GM12865 (cell line): ENCODE data around the gene FRMD4A.
"Not testable (repeated sequence)": the region's sequence is repeated elsewhere in the genome, so short reads cannot be mapped to it uniquely, and the experiment has no call there.

Source experiments
- DNase-seq: peaks from one replicate; pipeline ENCODE4 v3.0.0; 2010; ENCODE audit warnings: low read depth
- H3K4me3 ChIP-seq: 2 replicates; pipeline ENCODE4 v1.5.1; 2011; ENCODE audit warnings: mild to moderate bottlenecking, low read depth, low read length, control low read depth
- TF ChIP-seq, protein P1 (sequence below): IDR thresholded peaks from 2 replicates; pipeline ENCODE4 v1.5.1; 2011; ENCODE audit warnings: low read length, control low read depth, low read depth, inconsistent platforms; ENCODE audit not compliant: insufficient read depth; ENCODE audit errors: missing control alignments

Gene FRMD4A

DNA sequence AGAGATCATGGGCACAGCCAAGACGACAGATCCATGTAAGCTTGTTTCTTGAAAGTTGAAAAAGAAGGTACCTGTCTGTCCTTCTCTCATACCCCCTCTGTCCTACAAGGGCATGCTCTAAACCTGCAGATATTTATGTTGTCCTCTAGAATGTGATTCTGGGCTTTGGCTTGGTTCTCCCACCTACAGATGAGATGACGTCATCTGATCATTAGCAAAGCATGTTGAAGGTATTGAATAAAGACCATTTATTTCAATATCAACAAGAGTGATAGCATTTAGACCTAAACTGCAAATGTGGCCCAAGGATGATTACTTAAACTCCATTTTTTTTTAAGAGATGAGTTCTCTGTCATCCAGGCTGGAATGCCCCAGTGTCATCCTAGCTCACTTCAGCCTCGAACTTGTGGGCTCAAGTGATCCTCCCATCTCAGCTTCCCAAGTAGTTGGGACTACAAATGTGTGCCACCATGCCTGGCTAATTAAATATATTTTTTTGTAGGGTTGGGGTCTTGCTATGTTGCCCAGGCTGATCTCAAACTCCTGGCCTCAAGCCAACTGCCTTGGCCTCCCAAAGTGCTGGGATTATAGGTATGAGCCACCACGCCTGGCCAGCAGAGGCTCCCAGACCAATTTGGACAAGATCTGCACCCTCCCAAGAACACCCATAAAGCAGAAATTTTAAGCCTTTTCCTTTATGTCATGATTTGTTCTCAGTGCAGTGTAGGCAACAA is 559.8 kb downstream of the FRMD4A start:
- no peak for DNase-seq
- no peak overlapping the region for H3K4me3 ChIP-seq
- TF ChIP-seq, protein P1, sequence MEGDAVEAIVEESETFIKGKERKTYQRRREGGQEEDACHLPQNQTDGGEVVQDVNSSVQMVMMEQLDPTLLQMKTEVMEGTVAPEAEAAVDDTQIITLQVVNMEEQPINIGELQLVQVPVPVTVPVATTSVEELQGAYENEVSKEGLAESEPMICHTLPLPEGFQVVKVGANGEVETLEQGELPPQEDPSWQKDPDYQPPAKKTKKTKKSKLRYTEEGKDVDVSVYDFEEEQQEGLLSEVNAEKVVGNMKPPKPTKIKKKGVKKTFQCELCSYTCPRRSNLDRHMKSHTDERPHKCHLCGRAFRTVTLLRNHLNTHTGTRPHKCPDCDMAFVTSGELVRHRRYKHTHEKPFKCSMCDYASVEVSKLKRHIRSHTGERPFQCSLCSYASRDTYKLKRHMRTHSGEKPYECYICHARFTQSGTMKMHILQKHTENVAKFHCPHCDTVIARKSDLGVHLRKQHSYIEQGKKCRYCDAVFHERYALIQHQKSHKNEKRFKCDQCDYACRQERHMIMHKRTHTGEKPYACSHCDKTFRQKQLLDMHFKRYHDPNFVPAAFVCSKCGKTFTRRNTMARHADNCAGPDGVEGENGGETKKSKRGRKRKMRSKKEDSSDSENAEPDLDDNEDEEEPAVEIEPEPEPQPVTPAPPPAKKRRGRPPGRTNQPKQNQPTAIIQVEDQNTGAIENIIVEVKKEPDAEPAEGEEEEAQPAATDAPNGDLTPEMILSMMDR, result no peak

DNA sequence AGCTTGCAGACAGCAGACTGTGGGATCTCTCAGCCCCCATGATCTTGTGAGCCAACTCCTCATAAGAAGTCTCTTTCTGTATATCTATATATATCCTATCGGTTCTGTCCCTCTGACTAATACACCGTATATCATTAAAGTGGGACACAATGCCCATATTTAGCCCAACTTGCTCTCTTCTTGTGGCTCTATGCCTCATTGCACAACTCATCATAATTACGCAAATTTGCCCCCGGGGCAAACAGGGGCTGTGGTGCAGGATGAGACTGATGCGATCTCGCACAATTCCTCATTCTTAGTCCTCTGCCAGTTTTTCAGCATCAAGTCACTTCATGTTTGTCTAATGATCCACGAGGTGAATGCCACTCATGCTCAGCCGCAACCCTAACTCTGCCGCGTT is 560.8 kb downstream of the FRMD4A start:
- H3K4me3 ChIP-seq, result no peak overlapping the region
- DNase-seq, result peak; percentile 58
- TF ChIP-seq, protein P1, result no peak

DNA sequence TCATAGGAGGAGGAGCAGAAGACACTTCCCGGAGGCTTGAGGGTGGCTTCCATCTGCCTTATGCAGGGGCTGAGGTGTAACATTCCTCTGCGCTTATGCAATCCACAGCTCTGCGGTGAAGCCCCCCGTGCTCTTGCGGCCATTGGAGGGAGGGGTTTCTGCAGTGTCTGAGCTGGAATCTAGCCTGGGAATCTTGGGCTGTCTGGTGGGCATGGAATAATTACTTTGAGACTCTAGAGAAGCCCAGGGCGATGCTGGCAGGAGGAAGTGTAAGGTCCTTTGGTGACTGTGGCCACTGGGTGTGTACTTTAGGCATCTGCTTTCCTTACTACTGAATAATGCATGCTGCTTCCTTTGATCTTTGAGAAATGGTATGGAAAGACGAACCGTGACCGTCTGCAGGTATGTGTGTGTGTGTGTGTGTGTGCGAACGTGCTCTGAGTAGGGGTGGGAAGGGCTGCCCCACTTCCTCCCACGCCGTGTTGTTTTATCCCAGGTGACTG is 563.0 kb downstream of the FRMD4A start:
- no peak overlapping the region for H3K4me3 ChIP-seq
- TF ChIP-seq, protein P1, result no peak
- DNase-seq, result no peak

DNA sequence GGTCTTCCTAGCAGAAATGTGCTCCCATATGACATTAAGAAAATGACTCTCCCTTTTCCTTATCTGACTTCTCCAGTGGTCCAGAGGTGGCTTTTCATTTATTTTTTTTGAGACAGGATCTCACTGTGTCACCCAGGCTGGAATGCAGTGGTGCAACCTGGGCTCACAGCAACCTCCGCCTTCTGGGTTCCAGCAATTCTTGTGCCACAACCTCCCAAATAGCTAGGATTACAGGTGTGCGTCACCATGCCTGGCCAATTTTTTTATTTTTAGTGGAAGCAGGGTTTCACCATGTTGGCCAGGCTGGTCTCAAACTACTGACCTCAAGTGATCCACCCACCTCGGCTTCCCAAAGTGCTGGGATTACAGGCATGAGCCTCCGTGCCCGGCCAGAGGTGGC is 563.6 kb downstream of the FRMD4A start:
- not testable (repeated sequence) for DNase-seq

DNA sequence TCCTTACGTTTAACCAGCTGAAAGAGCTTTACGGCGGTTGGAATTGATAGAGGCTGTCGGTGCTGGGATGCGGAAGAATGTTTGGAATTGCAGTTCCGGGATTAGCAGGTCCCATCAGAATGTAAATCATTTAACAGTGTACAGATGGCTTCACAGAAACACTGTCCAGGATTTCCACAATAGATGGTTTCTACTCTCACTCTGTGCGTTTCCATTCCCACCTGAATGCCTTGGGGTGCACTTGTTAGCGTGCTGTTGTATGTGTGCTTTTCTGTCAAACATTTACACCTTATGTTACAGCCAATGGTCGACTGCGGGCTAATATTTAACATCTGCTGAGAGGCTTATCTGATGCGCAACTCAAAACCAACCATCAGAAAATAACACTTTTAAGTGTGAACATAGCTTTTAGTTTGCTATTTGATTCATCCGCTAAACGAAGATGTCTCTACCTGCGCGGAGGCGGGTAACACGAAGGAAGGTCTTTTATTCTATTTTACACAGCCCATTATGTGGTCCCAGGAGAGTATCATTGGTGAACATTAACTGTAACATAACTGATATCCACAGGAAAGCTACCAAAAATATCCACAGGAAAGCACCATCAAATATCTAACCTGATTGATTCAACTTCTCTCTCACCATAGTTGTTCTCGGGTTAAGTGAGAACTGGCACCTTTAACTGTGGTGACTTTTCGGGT is 564.9 kb downstream of the FRMD4A start:
- no peak overlapping the region for H3K4me3 ChIP-seq
- DNase-seq, result no peak
- TF ChIP-seq, protein P1, result no peak

More for the DNA sequence above, 563.6 kb downstream of the FRMD4A start:
- H3K4me3 ChIP-seq, result not testable (repeated sequence)

DNA sequence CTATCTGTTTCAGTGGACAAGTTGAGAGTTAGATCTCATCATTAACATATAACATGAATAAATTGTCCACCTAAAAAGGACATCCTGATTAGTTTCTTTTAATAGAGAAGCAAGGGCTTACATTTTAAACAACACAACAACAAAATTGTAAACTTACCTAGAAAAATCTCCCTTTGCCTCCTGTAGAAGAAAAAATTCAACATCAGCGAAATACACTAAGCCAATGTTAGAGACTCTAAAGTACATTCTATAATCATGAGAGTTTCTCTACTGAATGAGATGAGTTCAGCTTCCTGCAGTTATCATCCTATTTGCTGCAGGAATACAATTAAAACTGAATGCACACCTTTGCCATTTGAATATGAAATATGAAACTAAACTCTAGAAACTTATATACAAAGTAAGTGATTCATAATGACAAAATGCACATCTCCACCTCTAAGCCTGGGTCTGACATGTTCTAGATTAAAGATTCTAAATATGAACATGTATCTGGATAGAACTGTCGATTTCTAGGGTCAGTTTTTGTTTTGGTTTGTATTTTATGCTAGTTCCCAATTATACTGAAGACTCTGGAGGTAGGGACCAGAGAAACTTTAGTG is 569.1 kb downstream of the FRMD4A start:
- TF ChIP-seq, protein P1, result no peak
- peak; percentile 57 for DNase-seq

DNA sequence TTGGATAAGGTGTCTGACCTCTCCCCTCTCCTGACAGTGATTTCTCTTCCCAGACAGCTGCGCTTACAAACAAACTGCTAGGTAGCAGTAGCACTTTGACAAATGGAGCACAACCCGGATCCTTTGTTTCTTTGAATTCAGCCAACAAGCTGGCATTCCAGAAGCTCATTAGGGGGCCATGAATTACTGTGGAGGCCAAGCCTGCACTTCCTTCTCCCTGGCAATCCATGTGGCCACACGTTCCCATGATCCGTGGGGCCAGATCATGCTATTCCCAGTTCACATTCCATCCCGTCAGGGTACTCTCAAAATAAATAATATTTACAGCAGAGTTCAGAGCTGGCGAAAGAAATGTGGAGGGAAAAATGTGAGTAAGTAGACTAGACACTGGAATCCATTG is 571.6 kb downstream of the FRMD4A start:
- DNase-seq, result no peak
- no peak overlapping the region for H3K4me3 ChIP-seq
- TF ChIP-seq, protein P1, result no peak

More for the DNA sequence above, 569.1 kb downstream of the FRMD4A start:
- H3K4me3 ChIP-seq, result no peak overlapping the region
